Ovary (tissue), 3 donors: Measurements from ENCODE around the gene ZNF497.

Experiments used
- POLR2A ChIP-seq: fragments of 450-650 bp; IDR thresholded peaks from one replicate; pipeline ENCODE4 v1.6.1; 2017; ENCODE audit warnings: antibody characterized with exemption, mild to moderate bottlenecking, moderate library complexity
- TF ChIP-seq, protein P1 (sequence below), 3 donors: fragments of 450-650 bp in 2 of 3; fragments of 200-600 bp in 1 of 3; IDR thresholded peaks; one replicate each; pipeline versions ENCODE4 v1.5.1 to v1.8.0; 2016 to 2022; ENCODE audit warnings: antibody characterized with exemption in 3 of 3, mild to moderate bottlenecking in 1 of 3
- donor health status: DM: no; HTN: no; CAD: no.

DNA sequence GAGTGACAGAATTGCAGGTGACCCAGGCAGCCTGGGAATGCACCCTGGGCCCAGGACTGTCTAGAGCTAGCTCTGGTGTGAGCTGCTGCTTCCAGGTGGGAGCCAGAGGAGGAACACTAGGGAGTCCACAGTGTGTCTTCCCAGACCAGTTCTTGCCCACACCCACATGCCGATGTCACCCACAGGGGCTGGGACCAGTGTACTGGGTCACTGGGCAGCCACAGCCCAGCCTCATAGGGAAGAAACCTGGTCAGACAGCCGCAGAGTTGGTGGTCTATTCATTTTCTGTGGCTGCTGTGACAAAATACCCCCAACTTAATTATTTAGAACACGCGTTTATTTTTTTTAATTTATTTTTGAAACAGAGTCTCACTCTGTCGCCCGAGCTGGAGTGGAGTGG is 36.0 kb upstream of the ZNF497 start:
- TF ChIP-seq, protein P1, sequence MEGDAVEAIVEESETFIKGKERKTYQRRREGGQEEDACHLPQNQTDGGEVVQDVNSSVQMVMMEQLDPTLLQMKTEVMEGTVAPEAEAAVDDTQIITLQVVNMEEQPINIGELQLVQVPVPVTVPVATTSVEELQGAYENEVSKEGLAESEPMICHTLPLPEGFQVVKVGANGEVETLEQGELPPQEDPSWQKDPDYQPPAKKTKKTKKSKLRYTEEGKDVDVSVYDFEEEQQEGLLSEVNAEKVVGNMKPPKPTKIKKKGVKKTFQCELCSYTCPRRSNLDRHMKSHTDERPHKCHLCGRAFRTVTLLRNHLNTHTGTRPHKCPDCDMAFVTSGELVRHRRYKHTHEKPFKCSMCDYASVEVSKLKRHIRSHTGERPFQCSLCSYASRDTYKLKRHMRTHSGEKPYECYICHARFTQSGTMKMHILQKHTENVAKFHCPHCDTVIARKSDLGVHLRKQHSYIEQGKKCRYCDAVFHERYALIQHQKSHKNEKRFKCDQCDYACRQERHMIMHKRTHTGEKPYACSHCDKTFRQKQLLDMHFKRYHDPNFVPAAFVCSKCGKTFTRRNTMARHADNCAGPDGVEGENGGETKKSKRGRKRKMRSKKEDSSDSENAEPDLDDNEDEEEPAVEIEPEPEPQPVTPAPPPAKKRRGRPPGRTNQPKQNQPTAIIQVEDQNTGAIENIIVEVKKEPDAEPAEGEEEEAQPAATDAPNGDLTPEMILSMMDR (IDR thresholded peaks at IDR 0.05): no peak
- no peak for TF ChIP-seq POLR2A
